Upper lobe of right lung (tissue), 1 donor: Measurements from ENCODE around the gene FBN1. TPM values are rescaled to one million over a fixed set of nuclear protein-coding genes. Genes with fewer than 3 reads are reported as not detected.
A peak's percentile ranks its signal among the peaks of the same experiment; 100 is the strongest.

Experiments used
- ATAC-seq: fragments of 200-7000 bp; cut with Tn5 transposase; one replicate; pipeline ENCODE4 v1.9.1; 2020; ENCODE audit warnings: mild to moderate bottlenecking, moderate library complexity
- DNase-seq: peaks from one replicate; pipeline ENCODE4 v3.0.0-alpha.2; 2020
- H3K27ac ChIP-seq: fragments of 200-600 bp; one replicate; pipeline ENCODE4 v1.8.0; 2022
- H3K27me3 ChIP-seq: fragments of 200-600 bp; one replicate; pipeline ENCODE4 v1.8.0; 2022; ENCODE audit warnings: mild to moderate bottlenecking
- H3K36me3 ChIP-seq: fragments of 200-600 bp; one replicate; pipeline ENCODE4 v1.8.0; 2022
- H3K4me1 ChIP-seq: fragments of 200-600 bp; one replicate; pipeline ENCODE4 v1.8.0; 2022
- H3K4me3 ChIP-seq: fragments of 200-600 bp; one replicate; pipeline ENCODE4 v1.8.0; 2022; ENCODE audit warnings: mild to moderate bottlenecking
- H3K9me3 ChIP-seq: fragments of 200-600 bp; one replicate; pipeline ENCODE4 v1.8.0; 2022
- CTCF ChIP-seq: fragments of 200-600 bp; IDR thresholded peaks from one replicate; pipeline ENCODE4 v1.8.0; 2022; ENCODE audit warnings: antibody characterized with exemption
- intact Hi-C: fragments of 100-400 bp; cut with DNase I; formaldehyde crosslinking; loops from one replicate; pipeline ENCODE4 v1.11.0; 2022
- total RNA-seq: library from RNA; stranded (reverse); fragmentation: NEBNext Ultra II Directional; extraction: Animal tissue kit (Norgen Biotek cat#: 25700); gene quantifications from one replicate; pipeline ENCODE4 v1.2.1, GENCODE V29; 2021
- donor health status: DM: no; HTN: yes; CAD: no; lungs with severe emphysema.

The FBN1 gene
- total RNA-seq, 1 donor from 2014 or later: 46.9 TPM

GRCh38 chr15:48643776-48644466, 1.6 kb downstream of the FBN1 start:
- Histone ChIP-seq H3K27me3 (peaks cover 28% of the 10 kb centered on the region), H3K36me3 (no peaks in the 10 kb centered on the region), H3K4me1 (peaks cover 23% of the 10 kb centered on the region), H3K27ac (peak overlapping the region; percentile 84), H3K4me3 (peak overlapping the region; percentile 70), H3K9me3 (no peaks in the 10 kb centered on the region)
- no peak for TF ChIP-seq CTCF
- DNase-seq (no peak), ATAC-seq (no peak)
- intact Hi-C loops: no loop called here

GRCh38 chr15:48643206-48643605, 2.3 kb downstream of the FBN1 start:
- Histone ChIP-seq H3K36me3 (no peaks in the 10 kb centered on the region), H3K27ac (peak overlapping the region; percentile 13), H3K4me1 (peaks cover 23% of the 10 kb centered on the region), H3K27me3 (peaks cover 28% of the 10 kb centered on the region), H3K4me3 (peak overlapping the region; percentile 70), H3K9me3 (no peaks in the 10 kb centered on the region)
- no peak for ATAC-seq
- no peak for DNase-seq
- TF ChIP-seq CTCF: no peak
- intact Hi-C loops: no loop called here

- H3K4me1 ChIP-seq: peaks cover 23% of the 10 kb centered on the region
- peak overlapping the region; percentile 70 for H3K4me3 ChIP-seq
- no peak for TF ChIP-seq CTCF
- H3K27me3 ChIP-seq: peaks cover 28% of the 10 kb centered on the region
- H3K9me3 ChIP-seq: no peaks in the 10 kb centered on the region
- no peak for ATAC-seq
- intact Hi-C loops: no loop called here
- DNase-seq: no peak
- no peaks in the 10 kb centered on the region for H3K36me3 ChIP-seq
- peak overlapping the region; percentile 13 for H3K27ac ChIP-seq
Observed at GRCh38 chr15:48642795-48643194, 2.7 kb downstream of the FBN1 start.

GRCh38 chr15:48641416-48641815, 4.1 kb downstream of the FBN1 start:
- peak overlapping the region; percentile 15 for H3K4me3 ChIP-seq
- peak overlapping the region; percentile 27 for H3K27ac ChIP-seq
- H3K4me1 ChIP-seq: peaks cover 19% of the 10 kb centered on the region
- no peaks in the 10 kb centered on the region for H3K36me3 ChIP-seq
- DNase-seq (no peak), ATAC-seq (no peak)
- no peaks in the 10 kb centered on the region for H3K9me3 ChIP-seq
- no peak for TF ChIP-seq CTCF
- intact Hi-C loops: no loop called here
- peaks cover 25% of the 10 kb centered on the region for H3K27me3 ChIP-seq

GRCh38 chr15:48638963-48639362, 6.5 kb downstream of the FBN1 start:
- no peaks in the 10 kb centered on the region for H3K36me3 ChIP-seq
- H3K27me3 ChIP-seq: peaks cover under 1% of the 10 kb centered on the region
- no peaks in the 10 kb centered on the region for H3K9me3 ChIP-seq
- TF ChIP-seq CTCF: no peak
- peaks cover 15% of the 10 kb centered on the region for H3K4me1 ChIP-seq
- no peak for DNase-seq
- no peak for ATAC-seq
- no peak overlapping the region for H3K27ac ChIP-seq
- H3K4me3 ChIP-seq: no peak overlapping the region
- intact Hi-C loops: no loop called here
